ENCODE measurements around the gene KLF7. TPM values are rescaled to one million over a fixed set of nuclear protein-coding genes. Genes with fewer than 3 reads are reported as not detected.

The KLF7 gene
- total RNA-seq, result 10 to 100 TPM in 2 of 3 donors, 1 to 10 TPM in 1; 6.7 to 32.7 (median 12.9) TPM
- long read RNA-seq, donor 1, full-length matches to known transcripts, result 6 of 16 reads
- long read RNA-seq, donor 1, partial matches to known transcripts, result 4 of 16 reads
- long read RNA-seq, donor 1, other reads (novel, unspliced or antisense), result 6 of 16 reads
- long read RNA-seq, donor 2, partial matches to known transcripts, result 1 of 1 reads
- long read RNA-seq, donor 2, other reads (novel, unspliced or antisense), result 0 of 1 reads

DNA sequence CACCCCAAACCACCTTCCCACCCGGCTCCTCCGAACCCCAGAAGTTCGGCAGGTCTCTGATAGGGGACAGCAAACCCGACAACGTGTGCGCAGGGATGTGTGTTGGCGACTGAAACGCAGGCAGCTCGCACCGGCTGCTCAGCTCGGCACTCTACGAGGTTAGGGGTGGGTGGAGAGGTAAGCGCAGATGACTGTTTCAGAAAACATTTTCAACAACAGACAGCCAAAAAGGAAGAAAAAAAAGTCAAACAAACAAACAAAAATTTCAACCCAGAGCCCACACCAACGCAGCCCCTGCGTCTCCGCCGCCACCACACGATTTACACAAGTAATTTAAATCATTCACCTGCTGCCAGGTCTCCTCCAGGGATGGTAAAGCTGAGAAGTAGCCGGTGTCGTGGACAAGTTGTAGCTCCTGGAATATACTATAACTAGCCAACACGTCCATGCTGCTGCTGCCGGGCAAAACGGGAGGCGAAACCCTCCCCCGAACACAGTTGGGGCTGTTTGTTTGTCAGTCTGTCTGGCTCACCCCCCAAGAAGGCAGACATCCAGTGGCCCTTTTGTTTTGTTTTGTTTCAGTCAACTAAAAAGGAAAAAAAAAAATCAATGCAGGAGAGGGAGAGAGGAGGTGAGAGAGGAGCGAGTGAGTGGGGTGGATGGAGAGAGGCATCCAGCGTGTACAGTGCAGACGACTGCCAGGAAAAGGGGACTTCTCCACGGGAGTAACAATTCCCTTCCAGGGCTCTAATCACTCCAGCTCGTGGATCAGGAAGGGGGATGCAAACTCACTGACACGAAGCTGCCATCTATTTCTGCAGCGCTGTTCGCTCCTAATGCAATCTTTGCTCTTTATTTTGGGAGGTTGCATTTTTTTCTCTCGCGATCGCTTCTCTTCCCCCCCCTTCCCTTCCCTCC is at the start of gene KLF7:
Gene KLF7, minus strand, starts transcription at position 828 of the 918 bp plus-strand sequence. Its CDS starts 380 bp downstream, at position 448.
- Histone ChIP-seq H3K4me3 (peak within 1 kb of the TSS; percentile 64), H3K36me3 (ENCODE audit: low read depth) (no peaks in the 10 kb centered on the region), H3K4me1 (ENCODE audit: low read depth) (no peaks in the 10 kb centered on the region), H3K9me3 (no peaks in the 10 kb centered on the region)
- ATAC-seq (peak; percentile 6), DNase-seq (peak; percentile 41 to 67 (median 59))
- TF ChIP-seq, protein P1, sequence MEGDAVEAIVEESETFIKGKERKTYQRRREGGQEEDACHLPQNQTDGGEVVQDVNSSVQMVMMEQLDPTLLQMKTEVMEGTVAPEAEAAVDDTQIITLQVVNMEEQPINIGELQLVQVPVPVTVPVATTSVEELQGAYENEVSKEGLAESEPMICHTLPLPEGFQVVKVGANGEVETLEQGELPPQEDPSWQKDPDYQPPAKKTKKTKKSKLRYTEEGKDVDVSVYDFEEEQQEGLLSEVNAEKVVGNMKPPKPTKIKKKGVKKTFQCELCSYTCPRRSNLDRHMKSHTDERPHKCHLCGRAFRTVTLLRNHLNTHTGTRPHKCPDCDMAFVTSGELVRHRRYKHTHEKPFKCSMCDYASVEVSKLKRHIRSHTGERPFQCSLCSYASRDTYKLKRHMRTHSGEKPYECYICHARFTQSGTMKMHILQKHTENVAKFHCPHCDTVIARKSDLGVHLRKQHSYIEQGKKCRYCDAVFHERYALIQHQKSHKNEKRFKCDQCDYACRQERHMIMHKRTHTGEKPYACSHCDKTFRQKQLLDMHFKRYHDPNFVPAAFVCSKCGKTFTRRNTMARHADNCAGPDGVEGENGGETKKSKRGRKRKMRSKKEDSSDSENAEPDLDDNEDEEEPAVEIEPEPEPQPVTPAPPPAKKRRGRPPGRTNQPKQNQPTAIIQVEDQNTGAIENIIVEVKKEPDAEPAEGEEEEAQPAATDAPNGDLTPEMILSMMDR (IDR thresholded peaks at IDR 0.05), result no peak
- intact Hi-C loops (cut with DNase I, micrococcal nuclease), result loop anchor here in 1 of 2 donors (10.0 kb wide), 1 partner anchor 169 kb away; no protein-coding TSS in a partner anchor

DNA sequence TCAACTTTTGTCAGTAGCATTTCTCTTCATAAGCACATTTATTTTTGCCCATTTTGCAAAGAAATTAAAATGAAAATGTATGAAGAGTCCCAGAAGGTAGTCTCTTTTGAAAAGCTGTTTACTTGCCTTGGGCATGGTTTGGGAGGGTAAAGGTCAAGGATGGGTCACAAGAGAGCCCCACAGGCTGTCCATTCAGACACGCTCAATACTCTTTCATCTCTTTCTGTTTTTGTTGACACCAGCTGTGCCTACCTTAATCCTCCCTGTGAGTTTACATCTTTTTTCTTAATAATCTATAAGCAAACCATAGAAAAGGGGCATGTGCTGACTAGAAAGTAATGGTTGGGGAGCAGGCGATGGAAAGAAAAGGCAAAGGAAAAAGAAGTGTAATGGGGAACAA is 49.6 kb upstream of the KLF7 start:
- TF ChIP-seq, protein P1 (IDR thresholded peaks at IDR 0.05), result no peak
- ATAC-seq (no peak), DNase-seq (no peak)
- H3K4me1 ChIP-seq (ENCODE audit: low read depth), result no peaks in the 10 kb centered on the region
- no peaks in the 10 kb centered on the region for H3K36me3 ChIP-seq (ENCODE audit: low read depth)
- H3K9me3 ChIP-seq, result no peaks in the 10 kb centered on the region
- no peak overlapping the region for H3K4me3 ChIP-seq
- intact Hi-C loops (cut with DNase I, micrococcal nuclease), result no loop called here

DNA sequence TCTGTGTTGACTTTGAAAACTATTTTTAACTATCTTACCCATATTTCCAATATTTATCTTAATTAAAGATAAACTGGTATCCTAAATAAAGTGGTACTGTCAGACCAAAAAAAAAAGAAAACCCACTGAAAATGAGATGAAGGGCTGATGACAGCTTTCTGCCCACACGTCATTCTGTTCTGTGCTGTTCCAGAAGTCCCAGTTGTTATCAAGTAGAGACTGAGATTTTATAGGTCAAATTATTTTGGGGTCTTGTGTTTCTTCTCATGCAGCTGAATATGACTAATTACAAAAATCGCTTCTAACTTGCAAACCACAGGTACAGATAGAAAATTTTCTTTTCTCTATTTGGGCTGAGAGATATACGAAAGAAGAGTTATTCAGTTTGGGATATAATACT is 48.7 kb upstream of the KLF7 start:
- no peaks in the 10 kb centered on the region for H3K4me1 ChIP-seq (ENCODE audit: low read depth)
- H3K36me3 ChIP-seq (ENCODE audit: low read depth), result no peaks in the 10 kb centered on the region
- H3K9me3 ChIP-seq, result no peaks in the 10 kb centered on the region
- TF ChIP-seq, protein P1 (IDR thresholded peaks at IDR 0.05), result no peak
- no peak for ATAC-seq
- intact Hi-C loops (cut with DNase I, micrococcal nuclease), result no loop called here
- H3K4me3 ChIP-seq, result no peak overlapping the region
- DNase-seq, result no peak

DNA sequence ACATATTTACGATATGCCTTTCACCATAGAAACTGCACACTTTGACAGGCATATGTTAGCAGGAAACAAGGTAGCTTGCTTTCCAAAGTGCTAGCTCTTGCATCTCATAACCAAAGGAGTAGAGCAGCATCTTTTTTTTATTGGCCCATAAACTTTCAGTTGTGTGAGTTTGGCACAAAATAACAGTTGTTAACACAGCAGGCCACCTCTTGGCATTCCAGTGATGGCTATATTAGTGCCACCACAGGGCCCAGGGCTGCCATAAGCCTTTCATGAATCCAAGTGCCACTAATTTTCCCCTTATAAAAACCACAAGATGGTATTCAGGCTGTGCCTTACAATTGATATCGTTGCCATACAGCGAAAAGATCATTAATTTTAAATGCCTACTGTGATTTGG is 40.3 kb upstream of the KLF7 start:
- no peak for ATAC-seq
- H3K9me3 ChIP-seq, result no peaks in the 10 kb centered on the region
- H3K36me3 ChIP-seq (ENCODE audit: low read depth), result no peaks in the 10 kb centered on the region
- TF ChIP-seq, protein P1 (IDR thresholded peaks at IDR 0.05), result no peak
- intact Hi-C loops (cut with DNase I, micrococcal nuclease), result no loop called here
- no peak overlapping the region for H3K4me3 ChIP-seq
- no peaks in the 10 kb centered on the region for H3K4me1 ChIP-seq (ENCODE audit: low read depth)
- no peak for DNase-seq

DNA sequence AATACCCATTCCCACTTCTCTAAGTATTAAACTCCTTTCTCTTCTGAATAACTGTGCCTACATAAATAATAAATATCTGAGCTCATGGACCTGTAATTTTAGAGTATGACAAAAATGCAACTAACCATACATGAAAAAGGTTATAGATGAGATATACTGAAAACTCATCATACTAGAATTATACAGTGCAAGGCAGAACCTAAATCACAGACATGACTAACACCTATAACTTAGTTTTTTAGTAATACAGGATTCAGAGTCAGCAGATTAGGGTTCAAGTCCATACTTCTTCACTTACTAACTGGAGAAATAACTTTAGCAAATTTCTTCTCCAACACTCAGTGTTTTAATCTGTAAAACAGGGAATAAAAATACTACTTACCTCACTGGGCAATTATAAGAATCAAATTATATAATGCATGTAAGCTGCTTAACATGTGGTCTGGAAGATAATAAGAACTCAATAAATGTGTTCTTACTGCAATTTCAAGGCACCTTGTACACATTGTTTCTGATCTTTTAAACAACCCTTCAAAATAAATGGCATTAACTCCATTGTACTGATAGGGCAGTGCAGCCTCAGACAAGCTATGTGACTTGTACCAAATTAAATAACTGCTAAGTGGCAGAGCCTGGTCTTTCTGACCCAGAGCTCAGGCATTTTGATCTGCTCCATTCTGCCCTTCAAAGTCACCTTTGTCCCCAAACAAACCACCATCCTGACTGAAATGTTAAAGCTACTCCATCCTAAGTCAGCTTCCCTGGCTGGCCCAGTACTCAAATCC is 39.6 kb upstream of the KLF7 start:
- no peak overlapping the region for H3K4me3 ChIP-seq
- DNase-seq (no peak), ATAC-seq (no peak)
- TF ChIP-seq, protein P1 (IDR thresholded peaks at IDR 0.05), result no peak
- no peaks in the 10 kb centered on the region for H3K36me3 ChIP-seq (ENCODE audit: low read depth)
- no peaks in the 10 kb centered on the region for H3K4me1 ChIP-seq (ENCODE audit: low read depth)
- H3K9me3 ChIP-seq, result no peaks in the 10 kb centered on the region
- intact Hi-C loops (cut with DNase I, micrococcal nuclease), result no loop called here

Data from mucosa of descending colon (tissue), 3 donors.